Neural progenitor cell (in vitro differentiated cells): ENCODE measurements around the gene TSPAN15.

Experiments used
- EZH2 ChIP-seq: fragments of 200-600 bp; sonication (generic); IDR thresholded peaks from 2 replicates; pipeline ENCODE4 v1.6.1; 2017; ENCODE audit warnings: antibody characterized with exemption, mild to moderate bottlenecking, moderate library complexity
- EZH2phosphoT487 ChIP-seq: fragments of 200-600 bp; sonication (generic); IDR thresholded peaks from 2 replicates; pipeline ENCODE4 v1.6.1; 2017; ENCODE audit warnings: antibody characterized with exemption
- TF ChIP-seq, protein P1 (sequence below): fragments of 200-600 bp; sonication (generic); IDR thresholded peaks from 2 replicates; pipeline ENCODE4 v1.5.1; 2017; ENCODE audit warnings: antibody characterized with exemption, mild to moderate bottlenecking

DNA sequence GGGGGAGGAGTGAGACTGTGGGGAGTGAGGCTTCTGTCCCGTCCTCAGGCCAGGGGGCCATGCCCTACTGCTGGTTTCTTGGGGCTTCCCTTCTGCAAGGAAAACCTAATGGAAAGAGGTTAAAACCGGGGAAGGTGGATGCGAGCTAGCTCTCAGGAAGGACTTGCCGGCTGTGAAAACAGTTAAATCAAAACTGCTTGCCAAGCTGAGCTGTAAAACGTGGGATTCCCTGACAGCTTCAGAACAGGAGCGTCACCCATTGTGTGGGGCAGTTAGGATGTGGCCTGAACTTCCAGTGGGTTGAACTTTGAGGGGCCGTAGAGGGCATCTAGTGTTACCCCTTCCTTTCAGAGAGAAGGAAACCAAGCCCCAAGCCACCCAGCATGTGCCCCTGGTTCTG is 13.1 kb downstream of the TSPAN15 start:
- TF ChIP-seq, protein P1, sequence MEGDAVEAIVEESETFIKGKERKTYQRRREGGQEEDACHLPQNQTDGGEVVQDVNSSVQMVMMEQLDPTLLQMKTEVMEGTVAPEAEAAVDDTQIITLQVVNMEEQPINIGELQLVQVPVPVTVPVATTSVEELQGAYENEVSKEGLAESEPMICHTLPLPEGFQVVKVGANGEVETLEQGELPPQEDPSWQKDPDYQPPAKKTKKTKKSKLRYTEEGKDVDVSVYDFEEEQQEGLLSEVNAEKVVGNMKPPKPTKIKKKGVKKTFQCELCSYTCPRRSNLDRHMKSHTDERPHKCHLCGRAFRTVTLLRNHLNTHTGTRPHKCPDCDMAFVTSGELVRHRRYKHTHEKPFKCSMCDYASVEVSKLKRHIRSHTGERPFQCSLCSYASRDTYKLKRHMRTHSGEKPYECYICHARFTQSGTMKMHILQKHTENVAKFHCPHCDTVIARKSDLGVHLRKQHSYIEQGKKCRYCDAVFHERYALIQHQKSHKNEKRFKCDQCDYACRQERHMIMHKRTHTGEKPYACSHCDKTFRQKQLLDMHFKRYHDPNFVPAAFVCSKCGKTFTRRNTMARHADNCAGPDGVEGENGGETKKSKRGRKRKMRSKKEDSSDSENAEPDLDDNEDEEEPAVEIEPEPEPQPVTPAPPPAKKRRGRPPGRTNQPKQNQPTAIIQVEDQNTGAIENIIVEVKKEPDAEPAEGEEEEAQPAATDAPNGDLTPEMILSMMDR, result no peak
- TF ChIP-seq EZH2 (no peak), EZH2phosphoT487 (no peak)
